ENCODE measurements around the gene ARID3A.

ARID3A gene

GRCh38 chr19:926323-926588 is 421 bp downstream of the ARID3A start:
- no peak for TF ChIP-seq CTCF (conservative IDR thresholded peaks at IDR 0.05; ENCODE audit: low read depth, low read length)

GRCh38 chr19:926589-927350 is 935 bp downstream of the ARID3A start:
- Histone ChIP-seq H3K36me3 (ENCODE audit: insufficient read depth) (no peaks in the 10 kb centered on the region), H3K4me1 (ENCODE audit: low read depth, poor library complexity, severe bottlenecking) (peaks cover 6% of the 10 kb centered on the region), H2AFZ (ENCODE audit: low read depth) (peak overlapping the region; percentile 66), H3K4me3 (IDR thresholded peaks at IDR 0.05; ENCODE audit: insufficient read depth, low read depth, low read length) (no peak overlapping the region), H4K20me1 (ENCODE audit: insufficient read depth) (no peaks in the 10 kb centered on the region), H3K27me3 (ENCODE audit: insufficient read depth, low read depth) (no peaks in the 10 kb centered on the region; the same call in 1 of the 2 replicates), H3K79me2 (ENCODE audit: insufficient read depth, low read depth) (peaks cover 4% of the 10 kb centered on the region; the same call in 1 of the 2 replicates), H3K27ac (peak overlapping the region; percentile 42), H3K9ac (peak overlapping the region; percentile 63; the same call in 1 of the 2 replicates), H3K4me2 (peak overlapping the region; percentile 78)
- TF ChIP-seq CTCF (conservative IDR thresholded peaks at IDR 0.05; ENCODE audit: low read depth, low read length) = no peak

More at GRCh38 chr19:926323-926588, 421 bp downstream of the ARID3A start:
- H3K4me1 ChIP-seq (ENCODE audit: low read depth, poor library complexity, severe bottlenecking) = peaks cover 6% of the 10 kb centered on the region
- H3K79me2 ChIP-seq (ENCODE audit: insufficient read depth, low read depth) = peaks cover 4% of the 10 kb centered on the region; the same call in 1 of the 2 replicates
- no peaks in the 10 kb centered on the region for H3K36me3 ChIP-seq (ENCODE audit: insufficient read depth)
- H3K9ac ChIP-seq = peak overlapping the region; percentile 63; the same call in 1 of the 2 replicates
- no peak overlapping the region for H3K4me3 ChIP-seq (IDR thresholded peaks at IDR 0.05; ENCODE audit: insufficient read depth, low read depth, low read length)
- H4K20me1 ChIP-seq (ENCODE audit: insufficient read depth) = no peaks in the 10 kb centered on the region
- peak overlapping the region; percentile 78 for H3K4me2 ChIP-seq
- H2AFZ ChIP-seq (ENCODE audit: low read depth) = peak overlapping the region; percentile 66
- H3K27ac ChIP-seq = peak overlapping the region; percentile 42
- peaks cover 2% of the 10 kb centered on the region; the same call in 1 of the 2 replicates for H3K27me3 ChIP-seq (ENCODE audit: insufficient read depth, low read depth)

- H3K9ac ChIP-seq = peak overlapping the region; percentile 63; the same call in 1 of the 2 replicates
- H3K36me3 ChIP-seq (ENCODE audit: insufficient read depth) = no peaks in the 10 kb centered on the region
- no peak for TF ChIP-seq CTCF (conservative IDR thresholded peaks at IDR 0.05; ENCODE audit: low read depth, low read length)
- H4K20me1 ChIP-seq (ENCODE audit: insufficient read depth) = no peaks in the 10 kb centered on the region
- H3K4me2 ChIP-seq = 0 out of 2 replicates have a peak overlapping the region, but pooled peaks have one; percentile 78
- peaks cover 4% of the 10 kb centered on the region for H3K4me1 ChIP-seq (ENCODE audit: low read depth, poor library complexity, severe bottlenecking)
- no peak overlapping the region for H3K27ac ChIP-seq
- H3K4me3 ChIP-seq (IDR thresholded peaks at IDR 0.05; ENCODE audit: insufficient read depth, low read depth, low read length) = no peak overlapping the region
- H3K79me2 ChIP-seq (ENCODE audit: insufficient read depth, low read depth) = peaks cover 4% of the 10 kb centered on the region; the same call in 1 of the 2 replicates
- H2AFZ ChIP-seq (ENCODE audit: low read depth) = no peak overlapping the region
- no peaks in the 10 kb centered on the region for H3K27me3 ChIP-seq (ENCODE audit: insufficient read depth, low read depth)
These were observed 1.5 kb downstream of the ARID3A start for GRCh38 chr19:927351-927779.

GRCh38 chr19:927780-928401 is 2.1 kb downstream of the ARID3A start:
- Histone ChIP-seq H3K27ac (no peak overlapping the region), H3K79me2 (ENCODE audit: insufficient read depth, low read depth) (peaks cover 4% of the 10 kb centered on the region; the same call in 1 of the 2 replicates), H2AFZ (ENCODE audit: low read depth) (no peak overlapping the region), H3K27me3 (ENCODE audit: insufficient read depth, low read depth) (no peaks in the 10 kb centered on the region), H3K36me3 (ENCODE audit: insufficient read depth) (no peaks in the 10 kb centered on the region), H3K9ac (no peak overlapping the region), H3K4me3 (IDR thresholded peaks at IDR 0.05; ENCODE audit: insufficient read depth, low read depth, low read length) (no peak overlapping the region), H3K4me2 (no peak overlapping the region), H3K4me1 (ENCODE audit: low read depth, poor library complexity, severe bottlenecking) (peaks cover 4% of the 10 kb centered on the region), H4K20me1 (ENCODE audit: insufficient read depth) (no peaks in the 10 kb centered on the region)
- TF ChIP-seq CTCF (conservative IDR thresholded peaks at IDR 0.05; ENCODE audit: low read depth, low read length) = no peak

Measured in KMS-11 (cell line).